UCSD-AML1 (cell line): ENCODE results near the gene KLHL29.

Source experiments
- DNase-seq: peaks from one replicate; lab custom pipeline; 2025; ENCODE audit not compliant: unreplicated experiment; lab: John Stamatoyannopoulos, UW

KLHL29 gene

DNA sequence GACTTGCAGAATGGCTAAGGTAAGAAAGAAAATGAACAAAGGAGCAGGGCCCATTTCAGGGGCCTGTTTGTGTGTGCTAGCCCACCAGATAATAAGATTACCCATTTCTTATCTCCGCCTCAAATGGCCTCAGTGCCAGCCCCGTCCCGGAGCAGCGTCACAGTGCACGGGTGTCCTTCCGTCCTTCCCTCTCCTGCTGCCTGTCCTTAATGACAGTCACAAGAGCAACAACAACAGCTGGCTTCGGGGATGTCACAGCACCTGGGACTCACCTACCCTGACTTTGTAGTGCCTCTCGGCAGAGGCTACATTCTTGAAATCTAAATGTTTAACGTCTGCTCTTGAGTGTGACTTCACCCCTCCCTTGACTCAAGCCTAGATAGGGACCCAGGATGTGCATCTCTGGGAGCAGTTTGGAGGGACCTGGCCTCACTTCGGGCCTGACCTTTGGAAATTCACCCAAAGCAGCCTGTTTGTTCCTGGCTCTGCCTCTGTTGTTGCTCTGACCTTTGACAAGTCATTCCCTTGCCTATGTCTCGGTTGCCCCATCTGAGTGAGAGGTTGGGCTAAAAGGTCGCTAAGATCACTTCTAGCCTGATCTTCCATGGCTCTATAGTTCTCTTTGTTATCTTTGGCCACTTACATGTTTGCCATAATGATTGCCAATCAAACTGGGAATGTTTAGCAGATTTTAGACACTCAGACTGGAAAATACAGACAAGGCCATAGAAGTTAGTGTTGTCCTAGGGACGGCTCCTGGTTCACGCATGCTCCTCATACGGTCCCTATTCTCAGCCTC lies 122.5 kb downstream of the KLHL29 start:
- no peak for DNase-seq

DNA sequence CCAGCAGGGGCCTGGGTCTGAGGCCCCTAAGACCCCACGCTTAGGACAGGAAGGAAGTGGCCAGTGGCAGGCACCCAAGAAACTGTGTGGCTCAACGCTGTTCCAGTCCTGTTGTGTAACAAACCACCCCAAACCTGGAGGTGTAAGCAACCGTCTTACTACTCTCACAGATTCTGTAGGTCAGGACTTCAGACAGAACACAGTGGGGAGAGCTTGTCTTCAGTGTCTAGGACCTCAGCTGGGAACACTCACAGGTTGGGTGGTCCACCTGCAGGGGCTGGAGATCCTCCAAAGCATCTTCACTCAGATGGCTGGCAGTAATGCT lies 123.0 kb downstream of the KLHL29 start:
- no peak for DNase-seq

DNA sequence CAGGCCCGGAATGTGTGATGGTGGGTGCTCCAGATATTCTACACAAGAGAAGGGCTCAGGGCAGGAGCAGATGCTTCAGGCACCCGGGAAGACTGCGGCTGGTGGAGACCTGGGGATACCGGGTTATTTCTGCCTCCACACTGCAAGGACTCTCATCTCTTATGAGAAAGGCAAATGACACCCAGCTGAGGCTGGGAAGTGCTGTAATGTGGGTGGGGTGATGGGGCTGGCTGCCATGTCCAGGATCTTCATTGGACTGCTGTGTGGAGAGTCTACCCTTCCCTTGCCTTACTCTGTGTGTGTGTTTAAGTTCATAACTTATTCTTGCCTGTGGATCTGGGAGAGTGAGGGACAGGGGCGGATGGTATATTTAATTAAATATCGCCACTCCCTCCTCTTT lies 124.1 kb downstream of the KLHL29 start:
- no peak for DNase-seq

DNA sequence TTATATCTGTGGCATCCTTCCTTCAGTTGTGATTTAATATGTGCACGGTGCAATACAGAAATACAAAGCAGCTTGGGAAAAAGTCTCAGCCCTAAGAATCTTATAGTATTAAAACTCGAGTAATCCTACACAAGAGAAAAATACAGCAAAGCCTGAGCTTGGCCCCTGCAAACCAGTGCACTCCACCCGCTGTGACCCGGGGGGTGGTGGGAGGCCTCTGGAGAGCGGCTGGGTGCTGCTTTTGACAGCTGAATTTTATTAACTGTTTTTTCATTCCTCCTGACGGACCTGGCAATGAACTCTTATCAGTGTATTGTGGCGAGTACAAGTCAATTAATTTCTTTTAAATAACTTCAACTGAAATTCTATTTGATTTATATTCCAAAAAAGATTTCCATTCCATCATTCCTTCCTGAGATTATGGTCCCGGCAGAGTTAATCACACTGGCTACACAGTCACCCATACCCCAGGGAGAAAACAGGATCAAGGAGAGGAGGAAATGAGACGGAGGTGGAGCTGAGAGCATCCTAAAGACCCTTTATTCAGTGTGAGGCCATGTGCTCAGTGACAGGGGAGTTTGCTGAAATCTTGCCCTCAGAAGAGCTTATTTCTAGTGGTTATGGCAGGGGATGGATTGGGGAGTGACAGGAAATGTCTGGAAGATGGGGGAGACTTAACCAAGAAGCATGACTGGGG lies 124.8 kb downstream of the KLHL29 start:
- no peak for DNase-seq

DNA sequence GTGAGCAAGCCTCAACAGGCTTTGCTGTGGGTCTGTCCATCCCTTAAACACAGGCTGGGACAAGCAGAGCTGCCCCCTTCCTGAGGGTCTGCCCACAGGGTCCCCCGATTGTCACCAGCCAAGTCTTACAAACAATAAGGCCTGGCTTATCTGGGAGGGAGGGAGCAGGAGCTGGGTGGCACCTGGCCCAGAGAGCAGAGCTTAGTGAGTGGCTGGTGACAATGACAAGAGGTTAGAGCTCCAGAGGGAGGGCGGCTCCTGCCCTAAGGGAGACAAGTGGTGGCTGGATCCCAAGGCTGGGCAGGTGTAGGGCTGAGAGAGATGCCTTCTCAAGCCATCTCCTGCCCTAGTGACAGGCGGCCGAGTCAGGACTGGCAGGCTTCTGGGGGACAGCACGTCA lies 125.5 kb downstream of the KLHL29 start:
- no peak for DNase-seq

DNA sequence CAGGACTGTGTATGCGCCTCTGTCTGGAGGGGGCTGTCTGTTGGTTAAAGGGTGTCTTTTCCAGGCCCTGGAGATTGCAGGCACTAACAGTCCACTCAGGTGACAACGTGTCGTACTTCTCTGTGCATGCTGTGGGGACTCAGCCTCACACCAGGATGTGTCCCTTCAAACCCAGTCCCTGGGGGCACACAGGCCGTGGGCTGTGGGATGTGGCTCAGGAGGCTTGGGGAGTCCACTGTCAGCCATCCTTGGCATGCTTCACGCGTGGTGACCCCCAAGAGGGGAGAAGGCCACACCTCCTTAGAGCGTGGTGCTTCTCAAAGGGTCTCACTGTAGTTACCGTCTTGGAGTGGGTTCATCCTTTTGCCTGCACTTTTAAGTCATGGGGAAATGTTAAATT lies 127.8 kb downstream of the KLHL29 start:
- no peak for DNase-seq

DNA sequence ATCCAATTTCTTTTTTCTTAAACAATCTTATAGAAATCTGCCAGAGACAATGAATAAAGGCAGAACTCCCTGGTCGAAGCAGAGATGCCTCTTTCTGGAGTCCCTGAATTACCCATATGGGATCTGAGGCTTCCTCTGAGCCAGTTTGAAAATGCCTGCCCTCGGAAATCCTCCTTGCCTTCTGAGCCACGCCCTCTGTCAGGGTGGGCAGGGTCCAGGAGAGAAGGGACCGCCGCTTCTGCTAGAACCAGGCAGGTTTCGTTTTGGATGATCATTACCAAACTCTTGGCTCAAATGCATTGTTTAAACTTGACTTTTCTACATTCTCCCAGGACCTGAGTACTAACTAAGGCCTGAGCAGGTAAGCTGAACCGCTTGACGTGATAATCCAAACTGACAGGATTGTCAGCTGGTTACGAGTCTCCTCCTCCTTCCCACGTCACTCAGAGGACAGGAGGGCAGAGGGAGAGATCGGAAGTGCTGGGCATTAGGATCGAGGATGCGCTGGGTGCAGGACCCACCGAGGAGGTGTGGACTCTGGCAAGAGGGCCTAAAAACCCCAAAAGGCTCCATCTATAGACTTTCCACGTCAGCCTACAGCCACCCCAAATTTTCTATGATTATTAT lies 128.4 kb downstream of the KLHL29 start:
- no peak for DNase-seq

DNA sequence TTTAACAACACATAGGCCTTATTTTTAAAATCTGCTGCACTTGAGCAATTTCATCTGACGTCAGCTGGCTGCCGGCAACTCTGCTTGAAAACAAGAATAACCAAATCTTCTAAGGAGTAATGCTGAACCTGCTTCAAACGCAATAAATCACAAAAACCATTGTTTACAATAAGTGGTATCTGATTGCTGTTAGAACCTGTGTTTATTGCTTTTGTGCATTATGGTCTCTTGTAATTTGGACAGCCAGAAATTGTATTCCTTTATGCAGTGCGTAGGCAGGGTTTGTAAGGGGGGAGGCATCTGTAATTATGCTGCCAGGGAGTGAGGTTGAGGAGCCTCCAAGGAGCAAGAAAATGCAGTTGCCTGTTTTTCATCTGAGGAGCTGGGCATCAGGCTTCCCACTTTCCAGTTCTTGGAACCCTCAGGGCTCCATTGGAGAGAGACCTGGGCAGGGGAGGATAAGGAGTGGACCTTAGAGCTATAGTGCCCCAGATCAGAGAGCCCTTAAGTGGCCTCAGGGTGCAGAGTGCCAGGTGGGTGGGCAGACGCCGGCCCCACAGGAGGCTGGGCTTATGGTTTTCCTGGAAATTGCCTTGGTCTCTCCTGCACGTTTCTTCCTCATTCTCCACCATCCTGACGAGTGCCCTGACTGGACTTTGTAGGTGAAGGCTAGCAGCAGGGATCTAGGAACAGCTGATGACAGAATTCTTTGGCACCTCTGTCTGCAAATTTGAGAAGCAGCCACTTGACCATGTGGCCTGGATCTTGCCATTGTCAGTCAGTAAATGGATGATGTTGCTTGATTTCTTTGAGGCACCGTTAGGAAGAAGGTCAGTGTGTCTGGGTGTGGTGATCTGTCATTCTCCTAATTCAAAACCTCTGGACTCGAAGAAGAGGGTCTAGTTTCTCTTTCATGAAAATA lies 129.2 kb downstream of the KLHL29 start:
- no peak for DNase-seq

DNA sequence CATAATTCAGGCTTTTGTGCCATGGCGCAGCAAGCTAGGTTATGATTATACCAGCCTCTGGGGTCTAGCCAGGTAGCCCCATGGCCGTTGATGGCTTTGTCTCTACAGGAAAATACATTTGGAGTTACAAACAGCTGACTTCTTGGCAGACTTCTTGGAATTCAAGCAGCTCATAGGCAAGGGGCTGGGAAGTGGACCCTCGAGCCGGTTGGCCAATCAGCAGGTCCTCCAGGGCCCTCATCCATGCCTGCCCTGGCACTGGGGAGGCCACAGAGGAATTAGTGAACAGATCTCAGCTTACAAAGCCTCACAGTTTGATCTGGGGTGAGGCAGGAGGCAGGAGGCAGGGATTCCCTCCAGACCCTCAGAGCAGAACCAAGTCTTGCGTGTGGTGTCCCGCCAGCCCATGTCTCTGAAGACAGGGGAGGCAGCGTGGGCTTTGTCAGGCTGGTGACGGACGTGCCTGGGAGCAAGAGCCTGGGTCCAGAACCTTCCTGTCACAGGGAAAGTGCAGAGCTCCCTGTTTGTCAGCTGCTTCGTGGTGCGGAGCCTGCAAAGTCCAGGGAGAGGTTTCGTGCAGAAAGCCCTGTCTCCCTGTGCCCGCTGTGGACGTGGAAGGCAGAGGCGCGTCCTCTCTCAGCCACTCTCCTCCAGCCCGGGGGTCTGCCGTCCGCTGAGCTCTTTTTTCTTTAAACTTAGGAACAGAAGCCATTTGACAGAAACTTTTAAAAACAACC lies 131.7 kb downstream of the KLHL29 start:
- DNase-seq, result no peak

DNA sequence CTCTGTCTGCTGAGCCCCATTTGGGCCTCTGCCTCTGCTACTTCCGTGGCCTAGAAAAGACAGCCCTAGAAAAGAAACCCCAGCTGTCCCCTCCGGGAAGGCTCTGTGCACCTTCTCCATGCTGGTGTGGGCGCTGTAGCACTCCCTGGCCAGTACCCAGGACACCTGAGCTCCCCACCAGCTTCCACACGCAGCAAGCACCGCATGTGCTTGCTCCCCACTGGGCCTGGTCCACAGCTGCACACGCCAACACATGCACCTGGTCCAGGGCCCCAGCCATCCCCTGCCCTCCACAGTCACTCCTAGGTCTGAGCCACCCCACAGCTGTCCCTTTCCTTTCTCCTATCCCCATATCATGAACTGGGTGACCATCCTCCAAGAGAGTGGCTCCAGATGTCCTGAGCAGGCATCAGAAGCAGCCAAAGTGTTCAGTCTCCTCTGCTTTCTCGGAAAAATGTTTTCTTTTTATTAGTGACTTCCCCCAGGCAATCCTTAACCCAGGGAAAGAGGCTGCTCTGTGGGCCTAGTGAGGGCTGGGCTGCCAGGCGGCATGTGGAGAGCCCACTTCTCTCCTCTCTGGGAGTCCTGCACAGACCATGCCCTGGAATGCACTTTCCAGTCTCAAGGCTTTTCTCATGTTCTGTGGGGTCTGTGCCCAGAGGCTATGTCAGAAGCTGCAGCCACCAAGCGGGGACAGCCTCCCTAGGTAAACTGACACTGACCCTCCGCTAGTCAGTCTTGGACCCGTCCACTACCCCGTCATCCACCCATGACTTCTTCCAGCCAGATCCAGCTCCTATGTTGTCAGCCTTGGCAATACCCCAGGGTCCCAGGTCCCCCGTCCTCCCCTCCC lies 133.7 kb downstream of the KLHL29 start:
- no peak for DNase-seq

DNA sequence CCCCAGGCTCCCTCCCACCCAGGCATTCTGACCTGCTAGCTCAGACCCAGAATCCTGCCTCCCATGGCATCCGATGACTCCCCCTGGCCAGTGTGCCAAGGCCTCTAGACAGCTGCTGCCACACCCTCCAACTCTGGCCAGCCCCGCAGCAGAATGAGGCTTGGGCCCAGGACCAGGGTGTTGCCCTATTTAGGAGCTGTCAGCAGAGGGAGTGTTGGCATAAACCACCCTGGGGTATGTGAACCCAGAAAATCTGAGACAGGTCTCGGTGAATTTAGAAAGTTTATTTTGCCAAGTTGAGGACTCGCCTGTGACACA lies 134.3 kb downstream of the KLHL29 start:
- no peak for DNase-seq

DNA sequence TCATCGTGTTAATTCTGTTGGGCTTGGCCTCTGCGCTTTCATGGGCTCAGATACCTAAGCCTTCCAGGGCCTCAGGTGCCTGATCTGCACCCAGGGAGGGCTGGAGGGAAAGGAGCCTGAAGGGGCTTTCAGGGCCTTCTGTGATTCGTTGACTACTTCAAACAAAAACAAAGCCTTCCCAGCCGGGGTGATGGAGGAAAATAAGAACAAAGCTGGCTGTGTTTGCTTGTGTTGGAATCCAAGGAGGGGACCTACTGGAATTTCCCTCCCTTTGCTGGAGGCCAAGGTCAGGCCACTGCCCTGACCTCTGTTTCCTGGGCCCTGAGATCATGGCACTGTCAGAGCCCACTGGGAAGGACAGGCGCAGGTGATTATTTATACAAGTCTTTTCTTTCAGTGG lies 135.3 kb downstream of the KLHL29 start:
- no peak for DNase-seq

DNA sequence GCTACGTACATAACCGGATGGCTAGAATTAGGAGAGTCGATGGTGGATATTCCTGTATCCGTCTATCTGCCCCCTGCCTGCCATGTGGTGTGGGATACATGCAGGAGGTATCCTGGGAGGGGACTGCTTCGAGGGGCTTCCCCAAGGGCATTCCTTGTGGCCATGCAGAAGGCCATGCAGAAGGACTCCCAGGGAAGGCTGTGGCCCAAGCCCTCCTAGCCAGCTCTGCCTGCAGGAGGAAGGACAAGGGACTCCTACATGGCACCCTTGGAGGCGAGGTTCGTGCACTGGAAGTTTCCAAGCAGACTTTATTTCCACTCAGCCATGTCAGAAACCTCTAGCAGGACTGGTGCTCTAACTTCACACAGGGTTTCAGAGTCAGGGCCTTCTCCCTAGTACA lies 136.1 kb downstream of the KLHL29 start:
- no peak for DNase-seq

DNA sequence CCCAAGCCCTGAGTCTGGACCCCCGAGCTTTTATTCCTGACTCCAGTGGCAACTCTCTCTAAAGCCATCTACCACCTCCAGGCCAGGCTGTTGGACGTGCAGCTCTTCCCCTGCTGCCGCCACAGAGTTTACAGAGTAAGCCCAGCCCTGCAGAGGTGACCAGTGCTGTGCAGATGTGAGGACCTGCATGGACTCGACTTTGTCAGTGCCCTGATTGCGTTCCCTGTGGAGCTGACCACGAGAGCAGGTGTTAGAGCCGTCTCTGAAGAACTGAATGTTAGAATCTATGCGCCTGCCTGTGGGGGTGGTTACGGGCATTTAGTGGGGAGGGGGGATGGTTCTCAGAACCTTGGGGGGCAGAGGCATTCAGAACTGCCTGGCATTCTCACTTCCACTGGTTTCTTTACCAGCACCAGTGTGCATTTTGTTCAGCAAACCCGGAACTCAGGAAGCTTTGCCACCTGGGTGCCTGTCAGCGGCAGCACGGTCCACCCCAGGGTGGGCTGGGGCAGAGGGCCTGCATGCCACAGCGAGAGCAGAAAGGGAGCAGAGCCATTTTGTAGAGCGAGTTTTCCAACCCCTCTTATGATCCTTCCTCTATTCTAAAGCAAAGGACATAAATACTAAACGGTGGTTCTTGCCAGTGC lies 137.9 kb downstream of the KLHL29 start:
- DNase-seq, result no peak

DNA sequence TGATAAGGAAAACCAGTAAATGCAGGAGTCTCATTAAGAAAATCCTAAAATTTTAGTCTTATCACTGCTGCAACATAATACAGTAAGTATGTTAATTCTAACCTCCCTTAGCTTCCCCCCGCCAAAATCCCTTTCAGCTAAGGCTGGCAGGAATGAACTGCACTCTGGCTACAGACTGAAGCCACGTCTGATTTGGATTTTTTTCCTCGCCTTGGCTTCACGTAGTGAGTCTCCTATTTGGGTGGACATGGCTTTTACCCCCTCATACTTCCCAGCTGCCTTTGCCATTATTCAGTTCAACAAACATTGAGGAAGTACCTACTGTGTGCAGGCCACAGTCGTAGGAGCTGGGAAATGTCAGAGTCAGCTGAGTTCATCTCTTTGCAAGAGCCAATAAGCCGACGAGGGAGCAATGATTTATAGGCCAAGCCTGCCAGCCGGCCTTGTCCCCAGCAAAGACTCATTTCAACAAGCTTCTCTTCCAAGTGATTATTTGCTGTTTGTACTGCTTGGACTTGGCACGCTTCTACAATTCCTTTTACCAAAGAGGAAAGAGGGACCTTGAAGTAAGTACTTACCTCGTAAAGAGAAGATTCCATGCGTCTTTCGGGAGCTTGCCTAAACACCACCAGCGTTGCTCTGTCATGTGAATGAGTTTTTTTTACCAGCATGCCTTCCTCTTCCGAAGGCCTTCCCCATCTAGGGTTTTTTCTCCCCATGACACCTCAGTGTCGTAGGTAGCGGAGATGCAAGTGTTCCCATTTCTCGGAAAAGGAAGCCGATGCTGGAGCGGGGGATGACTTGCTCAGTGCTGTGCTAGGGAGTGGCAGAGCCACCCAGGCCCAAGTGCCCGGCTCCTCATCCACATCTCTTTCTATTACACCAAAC lies 138.6 kb downstream of the KLHL29 start:
- no peak for DNase-seq

DNA sequence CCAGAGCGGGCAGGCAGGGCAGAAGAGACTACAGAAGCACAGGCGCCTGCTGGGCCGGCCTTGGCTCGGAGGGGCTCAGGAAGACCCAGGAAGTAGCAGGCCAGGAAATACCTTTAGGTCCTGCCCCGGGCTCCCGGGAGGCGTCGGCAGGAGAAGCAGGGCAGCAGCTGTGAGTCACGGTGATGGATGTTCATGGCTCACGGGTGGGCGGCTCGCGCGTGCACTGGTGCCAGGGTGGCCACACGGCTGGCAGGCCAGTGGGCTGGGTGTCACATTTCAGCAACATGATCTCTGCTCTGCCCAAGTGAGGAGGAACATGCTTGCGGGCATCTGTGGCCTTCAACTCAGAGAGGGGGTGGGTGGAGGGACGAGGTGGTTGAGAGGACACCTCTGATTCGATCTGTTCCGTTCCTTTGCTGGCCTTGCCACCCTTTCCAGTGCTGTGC lies 139.3 kb downstream of the KLHL29 start:
- DNase-seq, result no peak

DNA sequence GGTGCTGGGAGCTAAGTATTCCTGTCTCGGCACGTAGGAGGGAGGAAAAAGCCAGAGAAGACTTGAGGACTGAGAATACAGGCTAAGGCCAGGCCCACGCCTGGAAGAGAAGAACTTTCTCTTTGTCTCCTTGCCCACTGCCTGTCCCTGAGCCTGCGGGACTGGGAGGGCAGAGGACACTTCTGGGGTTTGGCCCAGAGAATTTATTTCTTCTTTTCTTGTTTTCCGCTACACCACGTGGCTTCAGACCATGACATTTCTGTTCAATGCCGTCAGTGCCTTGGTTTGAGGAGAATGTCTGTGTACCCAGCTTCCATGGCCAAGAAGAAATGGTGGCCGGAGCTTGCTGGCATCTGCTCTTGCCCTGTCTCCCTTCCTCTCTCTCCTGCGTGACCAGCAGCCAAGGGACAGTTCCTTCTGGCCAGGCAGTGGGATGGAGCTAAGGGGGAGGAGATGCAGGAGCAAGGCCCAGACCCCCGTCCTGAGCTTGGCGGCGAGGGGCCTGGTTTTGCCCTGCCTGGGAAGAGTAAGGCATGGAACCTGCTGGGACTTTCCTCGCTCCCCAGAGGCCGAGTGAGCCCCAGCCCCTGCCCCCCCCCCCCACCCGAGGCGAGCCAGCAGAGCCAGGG lies 140.3 kb downstream of the KLHL29 start:
- no peak for DNase-seq

DNA sequence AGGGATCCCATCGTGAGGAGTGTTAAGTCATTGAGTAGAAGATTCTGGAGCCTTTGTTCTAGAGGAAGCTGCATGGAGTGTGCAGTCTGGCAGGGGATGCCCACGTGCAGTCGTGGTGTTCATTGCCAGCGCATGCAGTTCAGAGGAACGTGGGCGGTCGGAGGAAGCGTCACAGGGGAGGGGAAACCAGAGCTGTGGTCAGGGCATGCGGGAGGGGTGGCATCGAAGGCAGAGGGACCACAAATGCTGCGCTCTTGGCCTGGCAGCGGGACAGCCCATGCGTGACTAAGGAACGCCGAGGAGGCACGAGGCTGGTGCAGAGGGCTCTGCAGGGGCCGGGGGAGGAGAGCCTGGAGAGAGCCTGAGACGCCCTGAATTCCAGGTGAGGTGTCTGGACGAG lies 141.1 kb downstream of the KLHL29 start:
- no peak for DNase-seq
